ENCODE measurements around the gene OGFOD1.
A peak's percentile ranks its signal among the peaks of the same experiment; 100 is the strongest.
"Not testable (repeated sequence)": the region's sequence is repeated elsewhere in the genome, so short reads cannot be mapped to it uniquely, and the experiment has no call there.

Gene OGFOD1

DNA sequence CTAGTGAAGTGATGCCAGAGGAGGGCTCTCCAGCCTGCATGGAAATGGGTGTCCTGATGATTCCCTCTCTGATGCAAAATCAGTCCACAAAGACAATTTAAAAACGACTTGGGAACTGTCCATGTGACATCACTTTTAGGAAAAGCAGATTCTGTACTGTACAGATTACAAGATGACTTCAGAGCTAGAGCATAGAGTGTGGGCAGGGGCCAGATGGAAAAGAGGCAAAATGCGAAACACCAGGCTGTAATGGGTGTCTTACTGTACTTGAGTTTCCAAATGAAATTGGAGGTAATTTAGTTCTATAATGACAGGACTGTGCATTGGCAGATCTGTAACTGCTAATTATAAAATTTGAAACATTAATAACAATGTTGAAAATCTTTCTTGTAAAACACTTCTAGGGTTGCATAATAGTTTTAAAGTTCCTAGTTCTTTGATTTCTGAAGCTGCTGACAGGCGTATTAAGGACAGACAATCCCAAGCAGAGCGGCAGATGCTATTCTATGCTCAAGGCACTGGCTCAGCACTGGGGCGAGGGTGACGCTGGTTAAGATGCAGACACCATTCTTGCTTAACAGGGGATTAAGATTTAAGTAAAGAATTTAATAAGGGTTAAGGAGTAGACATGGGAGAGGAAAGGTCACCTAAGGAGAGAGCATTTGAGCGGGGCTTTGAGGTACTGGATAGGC, 29.6 kb downstream of the OGFOD1 start:
- no peak for DNase-seq (ENCODE audit: low read depth in 3 of 3)

DNA sequence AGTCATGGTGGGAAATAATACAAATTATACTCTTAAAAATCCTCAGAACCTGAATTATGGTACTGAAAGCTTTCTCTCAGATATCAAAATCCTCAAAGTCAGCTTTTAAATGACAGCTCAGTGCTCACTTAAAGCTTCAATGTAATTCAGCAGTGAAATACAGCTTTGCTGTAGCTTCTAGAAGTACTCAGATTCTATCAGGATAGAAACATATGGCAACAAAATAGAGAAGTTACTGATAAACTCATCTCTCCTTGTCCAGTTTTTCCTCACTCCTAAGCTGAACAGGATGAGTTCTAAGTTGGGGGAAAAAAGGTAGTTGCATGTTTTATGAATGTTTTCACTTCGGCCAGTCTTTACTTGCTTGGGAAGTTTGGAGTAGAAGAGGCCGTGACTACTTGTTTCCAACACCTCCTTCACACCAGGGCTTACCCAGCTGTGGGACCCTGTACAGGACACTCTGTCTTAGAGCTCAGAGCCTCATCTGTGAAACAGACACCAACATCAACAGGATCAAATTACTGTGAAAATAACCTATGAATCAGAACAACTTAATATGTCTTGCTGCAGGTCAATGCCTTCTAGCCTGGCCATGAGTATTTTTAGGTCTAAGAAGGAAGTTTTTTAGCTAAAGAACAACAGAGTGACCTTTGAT, 30.2 kb downstream of the OGFOD1 start:
- DNase-seq (ENCODE audit: low read depth in 3 of 3), result no peak

DNA sequence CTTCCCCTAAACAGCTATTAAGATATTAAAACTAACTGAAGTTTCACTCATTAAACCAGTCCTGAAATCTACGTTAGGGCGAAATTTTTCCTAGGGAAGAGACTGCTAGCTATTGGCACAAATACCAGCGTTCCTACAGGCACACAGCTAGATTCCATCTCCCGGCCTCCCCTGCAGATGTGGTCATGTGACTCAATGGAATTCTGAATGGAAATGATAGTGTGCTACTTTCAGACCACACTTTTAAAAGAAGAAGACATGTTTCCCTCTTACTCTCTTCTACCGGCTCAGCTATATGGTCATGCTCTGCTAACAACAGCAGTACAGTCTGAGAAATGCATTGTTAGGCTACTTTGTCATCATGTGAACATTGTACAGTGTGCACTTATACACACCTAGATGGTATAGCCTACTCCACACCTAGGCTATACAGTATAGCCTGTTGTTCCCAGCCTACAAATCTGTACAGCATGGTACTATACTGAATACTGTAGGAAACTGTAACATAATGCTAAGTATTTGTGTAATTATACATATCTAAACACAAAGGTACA, 31.4 kb downstream of the OGFOD1 start:
- no peak for DNase-seq (ENCODE audit: low read depth in 3 of 3)

- DNase-seq (ENCODE audit: low read depth in 3 of 3), result no peak
Measured at GRCh38 chr16:56483394-56483793, 32.0 kb downstream of the OGFOD1 start.

GRCh38 chr16:56488035-56488434, 36.7 kb downstream of the OGFOD1 start:
- no peak for DNase-seq (ENCODE audit: low read depth in 3 of 3)

DNA sequence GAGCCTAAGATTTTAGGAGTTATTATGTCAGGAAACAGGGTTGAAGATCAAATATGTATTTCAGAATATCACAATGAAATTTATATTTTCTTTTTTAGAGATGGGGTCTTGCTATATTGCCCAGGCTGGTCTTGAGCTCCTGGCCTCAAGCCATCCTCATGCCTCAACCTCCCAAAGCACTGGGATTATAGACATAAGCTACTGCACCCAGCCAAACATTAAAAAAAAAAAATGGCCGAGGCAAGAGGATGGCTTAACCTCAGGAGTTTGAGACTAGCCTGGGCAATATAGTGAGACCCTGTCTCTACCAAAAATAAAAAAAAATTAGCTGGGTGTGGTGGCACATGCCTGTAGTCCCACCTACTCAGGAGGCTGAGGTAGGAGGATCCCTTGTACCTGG, 37.5 kb downstream of the OGFOD1 start:
- DNase-seq (ENCODE audit: low read depth in 3 of 3), result not testable (repeated sequence)

DNA sequence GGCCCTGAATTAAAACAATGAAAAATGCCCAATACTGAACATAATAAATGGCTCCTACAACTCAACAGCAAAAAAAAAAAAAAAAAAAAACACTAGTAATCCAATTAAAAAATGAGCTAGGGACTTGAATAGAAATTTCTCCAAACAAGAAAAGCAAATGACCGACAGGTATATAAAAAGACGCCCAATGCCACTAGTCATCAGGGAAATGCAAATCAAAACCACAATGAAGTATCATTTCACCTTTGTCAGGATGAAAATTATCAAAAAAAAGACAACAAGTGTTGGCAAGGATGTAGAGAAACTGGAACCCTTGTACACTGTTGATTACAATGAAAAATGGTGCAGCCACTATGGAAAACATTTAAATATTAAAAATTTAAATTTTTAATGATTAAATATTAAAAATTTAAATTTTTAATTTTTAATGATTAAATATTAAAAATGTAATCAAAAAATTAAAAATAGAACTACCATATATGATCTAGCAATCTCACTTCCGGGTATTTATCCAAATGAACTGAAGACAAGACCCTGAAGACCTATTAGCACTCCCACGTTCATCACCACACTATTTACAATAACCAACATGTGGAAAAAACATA, 40.4 kb downstream of the OGFOD1 start:
- DNase-seq (ENCODE audit: low read depth in 3 of 3), result no peak

DNA sequence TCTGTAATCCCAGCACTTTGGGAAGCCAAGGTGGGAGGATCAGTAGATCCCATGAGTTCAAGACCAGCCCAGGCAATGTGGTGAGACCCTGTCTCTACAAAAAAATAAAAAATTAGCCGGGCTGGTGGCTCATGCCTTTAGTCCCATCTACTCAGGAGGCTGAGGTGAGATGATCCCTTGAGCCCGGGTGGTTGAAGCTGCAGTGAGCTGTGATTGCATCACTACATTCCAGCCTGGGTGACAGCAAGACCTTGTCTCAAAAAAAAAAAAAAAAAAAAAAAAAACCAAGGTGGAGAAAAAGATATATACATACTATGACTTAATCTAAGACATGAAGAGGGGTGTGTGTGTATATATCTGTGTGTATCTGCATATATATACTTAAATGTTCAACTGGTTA, 41.8 kb downstream of the OGFOD1 start:
- no peak for DNase-seq (ENCODE audit: low read depth in 3 of 3)

- no peak for DNase-seq (ENCODE audit: low read depth in 3 of 3)
Measured at GRCh38 chr16:56493815-56494214, 42.5 kb downstream of the OGFOD1 start.

DNA sequence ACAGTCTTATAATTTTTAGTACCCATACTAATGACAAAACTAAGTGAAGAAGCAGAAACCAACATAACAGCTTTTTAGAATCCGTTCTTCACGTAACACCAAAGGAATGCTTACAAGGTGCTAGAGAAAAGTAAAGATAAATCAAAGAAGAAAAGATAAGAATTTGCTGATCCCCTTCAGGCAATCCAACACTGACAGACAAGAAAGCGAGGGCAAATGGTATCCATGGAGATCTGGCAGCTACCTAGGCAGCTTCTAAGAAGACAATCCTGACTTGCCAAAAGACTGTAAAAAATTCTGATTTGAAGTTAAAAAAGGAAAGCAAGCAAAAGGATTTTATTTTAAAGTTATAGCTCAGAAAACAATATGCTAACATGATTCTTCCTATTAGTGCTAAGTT, 53.8 kb downstream of the OGFOD1 start:
- no peak for DNase-seq (ENCODE audit: low read depth in 3 of 3)

- DNase-seq (ENCODE audit: low read depth in 3 of 3), result no peak
Measured at GRCh38 chr16:56506941-56507340, 55.6 kb downstream of the OGFOD1 start.

DNA sequence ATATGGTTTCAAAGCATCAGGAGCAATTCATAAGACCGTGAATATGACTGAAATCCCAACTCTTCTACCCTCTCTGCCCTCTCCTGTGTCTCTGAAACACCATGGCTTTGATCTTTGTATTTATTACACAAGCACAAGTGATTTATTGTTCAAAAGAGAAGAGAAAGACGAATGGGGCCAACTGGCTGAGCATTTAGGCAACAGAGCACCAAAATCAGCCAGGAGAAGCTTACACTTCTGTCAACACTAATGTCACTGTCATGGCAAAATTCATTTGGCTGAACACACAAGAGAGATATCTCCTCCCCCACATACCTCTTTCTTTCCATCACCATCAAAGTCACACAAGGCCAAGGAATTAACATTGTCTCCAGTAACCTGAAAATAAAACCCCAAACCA, 59.2 kb downstream of the OGFOD1 start:
- DNase-seq (ENCODE audit: low read depth in 3 of 3), result no peak

GRCh38 chr16:56512025-56512424, 60.7 kb downstream of the OGFOD1 start:
- DNase-seq (ENCODE audit: low read depth in 3 of 3), result no peak

GRCh38 chr16:56513091-56513490, 61.7 kb downstream of the OGFOD1 start:
- no peak for DNase-seq (ENCODE audit: low read depth in 3 of 3)

DNA sequence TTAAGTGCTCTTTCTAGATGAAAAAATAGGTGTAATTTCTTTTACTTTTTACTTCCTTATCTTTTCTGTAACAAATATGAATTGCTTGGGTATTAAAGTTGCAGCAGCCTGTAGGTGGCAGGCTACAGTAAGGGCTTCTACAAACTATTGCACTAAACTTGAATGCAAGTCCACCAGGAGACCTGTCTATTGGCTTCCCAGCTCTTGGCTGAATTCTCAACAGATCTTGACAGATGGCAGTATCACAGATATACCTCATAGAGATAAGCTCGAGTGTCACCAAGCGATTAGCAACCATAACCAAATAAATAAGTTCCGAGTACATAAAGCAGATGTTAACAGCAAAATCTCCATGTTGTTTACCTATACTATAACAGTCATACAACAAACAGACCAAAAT, 62.6 kb downstream of the OGFOD1 start:
- peak in 2 of 3 experiments; percentile 2 to 9 for DNase-seq (ENCODE audit: low read depth in 3 of 3)

DNA sequence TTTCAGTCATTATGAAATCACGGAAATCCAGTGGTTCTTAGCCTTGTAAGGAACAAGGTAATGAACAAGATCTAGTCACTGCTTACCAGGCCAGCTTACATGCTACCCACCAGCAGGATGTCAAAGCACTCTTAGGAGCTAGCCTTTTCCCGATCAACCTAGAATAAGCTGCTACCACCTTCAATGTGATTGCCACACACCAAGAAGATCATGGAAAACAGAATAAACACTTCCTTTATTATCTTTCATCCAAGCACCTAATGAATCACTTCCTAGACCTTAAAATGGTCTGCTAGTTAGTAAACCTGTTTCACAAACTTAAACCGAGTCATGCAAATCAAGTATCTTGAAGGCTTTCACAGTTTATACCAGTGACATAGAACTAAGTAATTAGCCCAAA, 63.5 kb downstream of the OGFOD1 start:
- DNase-seq (ENCODE audit: low read depth in 3 of 3), result no peak

GRCh38 chr16:56515665-56516064, 64.3 kb downstream of the OGFOD1 start:
- no peak for DNase-seq (ENCODE audit: low read depth in 3 of 3)

- DNase-seq (ENCODE audit: low read depth in 3 of 3), result no peak
Measured at GRCh38 chr16:56517206-56517605, 65.9 kb downstream of the OGFOD1 start.

GRCh38 chr16:56518425-56518824, 67.1 kb downstream of the OGFOD1 start:
- no peak for DNase-seq (ENCODE audit: low read depth in 3 of 3)

GRCh38 chr16:56519459-56520250, 68.3 kb downstream of the OGFOD1 start, which contains the start of gene BBS2:
Gene BBS2 (minus strand): TSS chr16:56520024. CDS start chr16:56519862, 162 bp downstream.
- DNase-seq (ENCODE audit: low read depth in 3 of 3), result peak; percentile 82 to 90 (median 86)

DNA sequence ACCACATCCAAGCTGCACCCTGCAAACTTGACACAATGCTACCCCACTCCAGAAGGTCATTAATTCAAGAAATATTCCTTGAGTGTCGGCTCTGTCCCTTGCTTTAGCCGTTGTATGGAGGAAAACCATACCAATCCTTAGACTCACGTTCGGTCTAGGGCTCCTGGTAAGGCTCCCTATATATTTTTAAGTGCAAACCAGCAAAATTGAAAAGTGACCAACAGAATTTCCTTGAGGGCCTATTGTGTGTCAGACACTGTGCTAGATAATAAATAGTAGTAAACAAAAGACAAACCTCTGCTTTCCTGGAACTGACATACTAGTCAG, 68.9 kb downstream of the OGFOD1 start:
- no peak for DNase-seq (ENCODE audit: low read depth in 3 of 3)

DNA sequence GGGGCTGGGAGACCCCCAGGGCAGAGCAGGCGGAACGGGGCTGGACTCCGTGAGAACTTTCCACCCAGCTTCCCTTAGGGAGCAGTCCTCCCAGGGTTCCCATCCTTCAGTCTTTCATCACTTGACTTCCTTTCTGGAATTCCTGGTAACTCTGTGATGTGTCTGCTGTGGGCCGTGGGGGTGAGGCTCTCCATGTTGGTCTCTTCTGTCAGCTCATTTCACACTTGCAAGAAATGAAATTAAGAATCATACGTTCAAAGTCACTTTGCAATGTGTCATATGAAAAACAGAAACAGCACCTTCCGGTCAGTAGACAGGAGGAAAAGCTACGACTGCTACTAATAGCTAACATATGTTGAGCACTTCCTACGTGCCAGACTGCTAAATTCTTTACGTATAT, 73.9 kb downstream of the OGFOD1 start:
- DNase-seq (ENCODE audit: low read depth in 3 of 3), result no peak

All from stimulated activated CD4-positive, alpha-beta T cell treated with anti-CD3 and anti-CD28 coated beads, TNF-alpha, amount 100 ng/mL, for 24 hours (primary cell).